GM12878 (cell line): ENCODE data around the gene SLC29A1. TPM values are rescaled to one million over a fixed set of nuclear protein-coding genes. Genes with fewer than 3 reads are reported as not detected.

Source experiments
- ATAC-seq: fragments of 200-7000 bp; cut with Tn5 transposase; 3 replicates; pipeline ENCODE4 v1.9.1; 2020; ENCODE audit warnings: mild to moderate bottlenecking, moderate library complexity
- BruUV-seq: library from RNA; stranded (reverse); fragments of 400-500 nt; replicated peaks from 2 replicates; lab custom pipeline; 2021; lab: Mats Ljungman, UMichigan
- CTCF ChIA-PET: fragments of 300-600 bp; sonication (Branson Sonifier 250); formaldehyde crosslinking; extraction: SDS; loops from one replicate; lab custom pipeline; 2021; ENCODE audit warnings: inconsistent platforms; lab: Yijun Ruan, JAX
- POLR2A ChIA-PET: fragments of 350-600 bp; formaldehyde crosslinking; extraction: SDS; loops from one replicate; lab custom pipeline; 2021; ENCODE audit warnings: inconsistent platforms; lab: Charles Lee
- RAD21 ChIA-PET: fragments of 300-600 bp; sonication (Branson Sonifier 250); formaldehyde crosslinking; loops from one replicate; lab custom pipeline; 2023; ENCODE audit warnings: antibody characterized with exemption; ENCODE audit not compliant: unreplicated experiment; lab: Charles Lee
- SMC1A ChIA-PET: fragments of 300-600 bp; sonication (Branson Sonifier 250); formaldehyde crosslinking; loops from one replicate; lab custom pipeline; 2023; ENCODE audit not compliant: unreplicated experiment, uncharacterized antibody; lab: Charles Lee
- DNase-seq: peaks from one replicate; pipeline ENCODE4 v3.0.0-alpha.2; 2011; ENCODE audit warnings: low read depth, low spot score
- FAIRE-seq: peaks from 3 replicates; lab custom pipeline; 2011; peaks lifted over from hg19 to GRCh38; lab: Jason Lieb, UNC
- H2AFZ ChIP-seq: 2 replicates; pipeline ENCODE4 v1.6.0; 2011; ENCODE audit warnings: low read depth, low read length, control low read depth; ENCODE audit not compliant: control insufficient read depth
- H3K27ac ChIP-seq: 2 replicates; pipeline ENCODE4 v1.5.1; 2011; ENCODE audit warnings: control low read depth; ENCODE audit not compliant: control insufficient read depth, insufficient read depth
- H3K27me3 ChIP-seq, 2 experiments: replicated peaks in 1 of 2; 2 replicates each; pipeline versions ENCODE4 v1.6.0 to v1.6.1; 2011; ENCODE audit warnings: low read length in 1 of 2; ENCODE audit not compliant: control insufficient read depth in 2 of 2, insufficient read depth in 2 of 2
- H3K36me3 ChIP-seq, 2 experiments: 2 replicates each; pipeline ENCODE4 v1.5.1; 2011; ENCODE audit warnings: low read length in 1 of 2; ENCODE audit not compliant: control insufficient read depth in 2 of 2, insufficient read depth in 2 of 2
- H3K4me1 ChIP-seq: 2 replicates; pipeline ENCODE4 v1.6.1; 2011; ENCODE audit warnings: mild to moderate bottlenecking, low read length, moderate library complexity, mixed read lengths; ENCODE audit not compliant: control insufficient read depth, insufficient read depth
- H3K4me2 ChIP-seq: 2 replicates; pipeline ENCODE4 v1.6.0; 2011; ENCODE audit warnings: control low read depth; ENCODE audit not compliant: control insufficient read depth, insufficient read depth
- H3K4me3 ChIP-seq: fragments of 200-600 bp; sonication (generic); 2 replicates; pipeline ENCODE4 v1.5.1; 2016
- H3K79me2 ChIP-seq: 2 replicates; pipeline ENCODE4 v1.6.0; 2011; ENCODE audit warnings: low read length; ENCODE audit not compliant: control insufficient read depth, insufficient read depth
- H3K9ac ChIP-seq: 2 replicates; pipeline ENCODE4 v1.8.0; 2011; ENCODE audit warnings: low read length, control low read depth, mixed read lengths; ENCODE audit not compliant: control insufficient read depth, insufficient read depth
- H3K9me3 ChIP-seq: replicated peaks from 3 replicates; pipeline ENCODE4 v1.5.1; 2011; ENCODE audit warnings: mild to moderate bottlenecking, low read length; ENCODE audit not compliant: control insufficient read depth, insufficient read depth
- H4K20me1 ChIP-seq: 2 replicates; pipeline ENCODE4 v1.6.0; 2011; ENCODE audit not compliant: control insufficient read depth, insufficient read depth
- ATF3 ChIP-seq: IDR thresholded peaks from 2 replicates; pipeline ENCODE4 v1.6.1; 2011; ENCODE audit warnings: low read depth, mild to moderate bottlenecking, low read length, moderate library complexity, borderline replicate concordance; ENCODE audit errors: extremely low read depth
- BRCA1 ChIP-seq: IDR thresholded peaks from 2 replicates; pipeline ENCODE4 v1.6.1; 2011; ENCODE audit warnings: low read depth, low read length, improper control_type of control experiment
- CBX5 ChIP-seq: sonication (generic); IDR thresholded peaks from 2 replicates; pipeline ENCODE4 v1.6.1; 2016; ENCODE audit warnings: low read depth, moderate library complexity, mild to moderate bottlenecking, inconsistent platforms
- E4F1 ChIP-seq: fragments of 450-650 bp; IDR thresholded peaks from 2 replicates; pipeline ENCODE4 v1.6.1; 2018; ENCODE audit warnings: borderline replicate concordance, mild to moderate bottlenecking; ENCODE audit not compliant: partially characterized antibody
- EZH2 ChIP-seq: IDR thresholded peaks from 2 replicates; pipeline ENCODE4 v1.6.1; 2012; ENCODE audit warnings: low read depth, mild to moderate bottlenecking, control low read depth, inconsistent platforms, low read length, borderline replicate concordance; ENCODE audit not compliant: control insufficient read depth
- FOS ChIP-seq: IDR thresholded peaks from 3 replicates; pipeline ENCODE4 v1.6.1; 2011; ENCODE audit warnings: borderline replicate concordance; ENCODE audit not compliant: insufficient read length; ENCODE audit errors: extremely low read depth
- FOXM1 ChIP-seq: IDR thresholded peaks from 2 replicates; pipeline ENCODE4 v1.6.1; 2012; ENCODE audit warnings: low read depth, mild to moderate bottlenecking, inconsistent platforms, low read length, moderate library complexity
- HDAC2 ChIP-seq: fragments of 200-600 bp; sonication (generic); IDR thresholded peaks from 2 replicates; pipeline ENCODE4 v1.6.1; 2017
- LARP7 ChIP-seq: fragments of 450-650 bp; IDR thresholded peaks from 2 replicates; pipeline ENCODE4 v1.6.1; 2017; ENCODE audit warnings: mild to moderate bottlenecking
- MXI1 ChIP-seq: fragments of 150-350 bp; IDR thresholded peaks from 2 replicates; pipeline ENCODE4 v1.6.1; 2011; ENCODE audit warnings: low read depth, mild to moderate bottlenecking, inconsistent platforms, low read length, improper control_type of control experiment
- PAX8 ChIP-seq: fragments of 450-650 bp; IDR thresholded peaks from 2 replicates; pipeline ENCODE4 v1.6.1; 2017; ENCODE audit warnings: mild to moderate bottlenecking, moderate library complexity
- POU2F2 ChIP-seq: IDR thresholded peaks from 3 replicates; pipeline ENCODE4 v1.6.1; 2011; ENCODE audit warnings: low read depth, mild to moderate bottlenecking, low read length, borderline replicate concordance
- RBBP5 ChIP-seq: fragments of 200-600 bp; sonication (generic); conservative IDR thresholded peaks from 2 replicates; pipeline ENCODE4 v1.6.1; 2016
- RFX5 ChIP-seq: IDR thresholded peaks from 2 replicates; pipeline ENCODE4 v1.6.1; 2011; ENCODE audit warnings: low read depth, low read length, improper control_type of control experiment
- SRF ChIP-seq, 2 experiments: IDR thresholded peaks; 2 replicates each; pipeline ENCODE4 v1.6.1; 2011; ENCODE audit warnings: low read depth in 2 of 2, low read length in 2 of 2, mild to moderate bottlenecking in 1 of 2, moderate library complexity in 1 of 2
- STAT1 ChIP-seq: fragments of 450-650 bp; conservative IDR thresholded peaks from 2 replicates; pipeline ENCODE4 v1.6.1; 2014; ENCODE audit warnings: antibody characterized with exemption, mild to moderate bottlenecking
- TCF12 ChIP-seq: IDR thresholded peaks from 2 replicates; pipeline ENCODE4 v1.6.1; 2011; ENCODE audit warnings: low read depth, mild to moderate bottlenecking, low read length
- TCF7 ChIP-seq: IDR thresholded peaks from 2 replicates; pipeline ENCODE4 v1.6.1; 2014; ENCODE audit warnings: antibody characterized with exemption, borderline replicate concordance
- ZNF207 ChIP-seq: fragments of 450-650 bp; IDR thresholded peaks from 2 replicates; pipeline ENCODE4 v1.6.1; 2014; ENCODE audit warnings: antibody characterized with exemption, mild to moderate bottlenecking, borderline replicate concordance
- ZNF217 ChIP-seq: fragments of 450-650 bp; IDR thresholded peaks from 2 replicates; pipeline ENCODE4 v1.6.1; 2017; ENCODE audit warnings: antibody characterized with exemption, mild to moderate bottlenecking
- ZNF24 ChIP-seq: fragments of 450-650 bp; IDR thresholded peaks from 2 replicates; pipeline ENCODE4 v1.6.1; 2017; ENCODE audit warnings: antibody characterized with exemption, mild to moderate bottlenecking
- ZSCAN29 ChIP-seq: fragments of 450-650 bp; IDR thresholded peaks from 2 replicates; pipeline ENCODE4 v1.6.1; 2017; ENCODE audit warnings: mild to moderate bottlenecking, moderate library complexity
- WGBS: methylation state at CpG from one replicate; pipeline ENCODE4 v1.1.6; 2016; ENCODE audit warnings: low lambda C conversion rate; ENCODE audit not compliant: insufficient replicate concordance, insufficient coverage; ENCODE audit errors: missing lambda C conversion rate; 5-methylcytosine and 5-hydroxymethylcytosine counted together
- in situ Hi-C: fragments of 300-500 bp; cut with MboI; formaldehyde crosslinking; loops from 9 replicates; pipeline ENCODE4 v1.14.3; 2018; ENCODE audit warnings: mixed read lengths
- intact Hi-C: fragments of 100-400 bp; cut with micrococcal nuclease; formaldehyde crosslinking; loops from one replicate; pipeline ENCODE4 v1.14.2; 2022; ENCODE audit not compliant: unreplicated experiment
- polyA plus RNA-seq, 11 experiments: library from polyadenylated mRNA; depleted of rRNA in 4 of 11; unstranded in 6 of 11; stranded (reverse) in 5 of 11; fragments of >200 nt; fragmentation: Nextera tagmentation in 4 of 11; fragmentation: Illumina TruSeq in 1 of 11; extraction: Ambion mirVana in 4 of 11; extraction: Trizol in 1 of 11; gene quantifications; 1 replicate in 1 of 11; 2 replicates in 10 of 11; pipeline versions ENCODE4 v1.2.1 to v1.2.3, GENCODE V29; 2011 to 2016; ENCODE audit warnings: inconsistent platforms in 2 of 11, missing spikeins in 2 of 11, low read depth in 1 of 11
- total RNA-seq, 4 experiments: library from RNA; depleted of rRNA in 3 of 4; stranded (reverse); fragments of >200 nt in 3 of 4; fragmentation: Illumina TruSeq in 1 of 4; extraction: Trizol in 1 of 4; gene quantifications; 2 replicates each; pipeline versions ENCODE4 v1.2.1 to v1.2.3, GENCODE V29; 2013 to 2021

SLC29A1 gene
- total and polyA plus RNA-seq, 10 of the 15 experiments (the other 5 are each of a cell fraction or from before 2014, with no cell fraction given), result 10.0 to 132 (median 93.4) TPM

GRCh38 chr6:44260451-44261297 lies 37.3 kb downstream of the SLC29A1 start:
- FAIRE-seq, result no peak
- H3K27ac ChIP-seq, result peak overlapping the region; percentile 99
- CTCF ChIA-PET, result interaction anchor here (0.9 to 2.5 kb wide), 5 partner anchors 7 to 52 kb away, joined by 3 to 24 read pairs (median 3); partner anchors contain the start of genes AARS2 and HSP90AB1
- TF ChIP-seq MXI1 (0 out of 2 replicates have a peak, but pooled peaks have one; percentile 4), ZSCAN29 (0 out of 2 replicates have a peak, but pooled peaks have one; percentile 24), ZNF217 (no peak), FOXM1 (no peak), TCF7 (no peak), FOS (no peak), STAT1 (no peak), RBBP5 (no peak), E4F1 (no peak), RFX5 (no peak), HDAC2 (no peak), PAX8 (no peak), SRF (IDR thresholded peaks at IDR 0.05; ENCODE audit: low read depth in 2 of 2, low read length in 2 of 2) (no peak), BRCA1 (no peak), POU2F2 (peak; percentile 69; the same call in 1 of the 3 replicates), LARP7 (no peak; the same call in 1 of the 2 replicates), EZH2 (no peak), ZNF24 (peak; percentile 75), ATF3 (no peak), CBX5 (no peak), TCF12 (0 out of 2 replicates have a peak, but pooled peaks have one; percentile 40), ZNF207 (no peak; the same call in 1 of the 2 replicates)

More at GRCh38 chr6:44260451-44261297, 37.3 kb downstream of the SLC29A1 start:
- H3K4me1 ChIP-seq, result peaks cover 60% of the 10 kb centered on the region
- H3K4me3 ChIP-seq, result peak overlapping the region; percentile 98
- ChIA-PET RAD21 (interaction anchor here (0.6 to 2.2 kb wide), 3 partner anchors 14 to 39 kb away, joined by 3 to 12 read pairs (median 4); partner anchors contain the start of gene HSP90AB1), SMC1A (interaction anchor here (2.2 kb wide), 1 partner anchor 39 kb away, joined by 6 read pairs; no protein-coding TSS in a partner anchor), POLR2A (interaction anchor here (0.6 to 10.7 kb wide), 5 partner anchors 10 to 38 kb away, joined by 5 to 131 read pairs (median 9); partner anchors contain the start of genes HSP90AB1 and SLC29A1)
- DNase-seq, result no peak
- TSS peak; percentile 77 for BruUV-seq
- peaks cover 4% of the 10 kb centered on the region; the same call in 1 of the 2 replicates for H4K20me1 ChIP-seq
- in situ Hi-C loops (no loop called here), intact Hi-C loops (no loop called here)
- no peaks in the 10 kb centered on the region for H3K9me3 ChIP-seq
- peak; percentile 0; the same call in 2 of the 3 replicates for ATAC-seq
- H3K79me2 ChIP-seq, result peaks cover 90% of the 10 kb centered on the region
- H3K4me2 ChIP-seq, result peak overlapping the region; percentile 98
- peak overlapping the region; percentile 90 for H3K9ac ChIP-seq
- peaks cover 13 to 21% of the 10 kb centered on the region in 2 experiments for H3K36me3 ChIP-seq
- WGBS, result 5% methylated on average over 6 of the region's 6 CpGs
- no peak overlapping the region for H2AFZ ChIP-seq
- H3K27me3 ChIP-seq, result no peaks in the 10 kb centered on the region
